T47D (cell line): ENCODE measurements around the gene GTF2H1.

Experiments
- DNase-seq, 2 experiments: peaks; one replicate each; pipeline versions ENCODE4 v3.0.0 to v3.0.0-alpha.2; 2011 to 2012; ENCODE audit warnings: low read depth in 1 of 2, low spot score in 1 of 2
- JUND ChIP-seq: IDR thresholded peaks from 2 replicates; pipeline ENCODE4 v1.6.1; 2012; ENCODE audit warnings: low read depth
- in situ Hi-C: cut with HindIII; loops from 2 replicates; pipeline ENCODE4 v1.10.0; 2016; ENCODE audit warnings: low sequenced_read_pairs, low pct_unique_long_range_greater_than_20kb

GTF2H1 gene

GRCh38 chr11:18368221-18368620 lies 45.9 kb downstream of the GTF2H1 start:
- no peak for DNase-seq
- in situ Hi-C loops, result no loop called here
- TF ChIP-seq JUND, result no peak

DNA sequence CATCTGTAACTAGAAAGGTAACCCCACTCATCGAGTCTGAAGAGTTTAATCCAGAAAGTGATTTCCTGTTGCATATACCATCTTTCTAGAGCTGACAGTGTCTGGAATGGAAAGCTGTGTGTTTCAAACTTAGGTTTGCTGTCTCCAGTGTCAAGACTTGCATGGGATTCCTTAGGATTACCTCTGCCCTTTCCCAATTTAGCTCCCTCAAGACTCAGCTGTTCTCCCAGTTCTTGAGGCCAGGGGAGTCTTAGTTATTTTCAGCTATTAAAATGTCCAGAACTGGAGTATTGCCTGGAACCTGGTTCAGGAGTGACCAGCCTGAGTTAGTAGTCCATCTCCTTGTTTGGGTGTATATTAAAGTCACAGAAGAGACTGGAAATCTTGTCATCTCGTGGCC lies 47.0 kb downstream of the GTF2H1 start:
- no peak for DNase-seq
- in situ Hi-C loops, result no loop called here
- TF ChIP-seq JUND, result no peak

DNA sequence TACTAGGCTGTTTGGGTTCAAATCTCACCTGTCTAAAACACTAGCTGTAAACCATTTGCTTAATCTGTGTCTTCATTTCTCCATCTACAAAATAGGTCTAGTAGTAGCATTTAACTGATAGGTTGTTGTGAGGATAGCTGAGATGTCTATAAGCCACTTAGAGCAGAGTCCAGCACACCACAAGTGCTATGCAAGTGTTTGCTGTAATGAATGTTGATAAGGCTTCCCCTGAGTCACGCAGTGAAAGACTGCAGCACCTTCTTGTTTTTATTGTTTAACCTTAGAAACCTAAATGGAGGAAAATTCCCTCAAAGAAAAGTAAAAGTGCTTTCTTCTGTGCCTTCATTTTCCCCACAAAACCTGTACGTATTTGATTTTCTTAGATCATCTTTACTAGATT lies 48.9 kb downstream of the GTF2H1 start:
- no peak for TF ChIP-seq JUND
- DNase-seq, result no peak
- in situ Hi-C loops, result no loop called here

DNA sequence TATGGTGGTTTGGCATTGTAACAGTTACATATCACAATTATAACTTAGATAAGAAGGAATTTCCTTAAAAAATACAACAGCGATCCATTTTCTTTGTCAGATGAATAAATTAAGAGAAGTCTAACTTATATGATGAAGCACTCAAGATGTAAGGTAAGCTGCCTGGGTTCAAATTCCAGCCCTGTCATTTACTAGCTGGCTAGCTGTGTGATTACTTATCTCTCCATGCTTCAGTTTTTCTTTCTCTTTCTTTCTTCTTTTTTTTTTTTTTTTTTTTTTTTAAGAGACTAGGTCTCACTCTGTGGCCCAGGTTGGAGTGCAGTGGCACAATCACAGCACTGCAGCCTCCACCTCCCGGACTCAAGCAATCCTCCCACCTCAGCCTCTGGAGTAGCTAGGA lies 49.8 kb downstream of the GTF2H1 start:
- no peak for TF ChIP-seq JUND
- in situ Hi-C loops, result no loop called here
- no peak for DNase-seq

DNA sequence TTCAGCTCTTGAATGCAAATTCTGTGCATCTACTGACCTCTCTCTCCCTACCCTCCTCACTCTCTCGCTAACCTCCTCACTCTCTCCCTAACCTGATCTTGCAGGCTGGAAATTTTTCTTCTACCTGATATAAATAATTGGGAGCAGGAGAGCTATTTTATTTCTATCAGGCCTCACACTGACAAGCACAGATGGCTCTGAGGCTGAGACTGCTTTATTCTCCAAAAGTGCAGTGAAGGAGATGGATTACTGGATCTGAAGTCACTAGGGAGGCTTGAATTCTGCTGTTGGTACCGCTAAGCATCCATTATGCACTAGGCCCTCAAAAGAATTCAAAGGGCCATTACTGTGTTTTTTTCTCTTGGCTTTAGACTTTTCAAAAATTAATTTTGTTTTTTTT lies 52.6 kb downstream of the GTF2H1 start:
- no peak for DNase-seq
- in situ Hi-C loops, result no loop called here
- TF ChIP-seq JUND, result no peak

DNA sequence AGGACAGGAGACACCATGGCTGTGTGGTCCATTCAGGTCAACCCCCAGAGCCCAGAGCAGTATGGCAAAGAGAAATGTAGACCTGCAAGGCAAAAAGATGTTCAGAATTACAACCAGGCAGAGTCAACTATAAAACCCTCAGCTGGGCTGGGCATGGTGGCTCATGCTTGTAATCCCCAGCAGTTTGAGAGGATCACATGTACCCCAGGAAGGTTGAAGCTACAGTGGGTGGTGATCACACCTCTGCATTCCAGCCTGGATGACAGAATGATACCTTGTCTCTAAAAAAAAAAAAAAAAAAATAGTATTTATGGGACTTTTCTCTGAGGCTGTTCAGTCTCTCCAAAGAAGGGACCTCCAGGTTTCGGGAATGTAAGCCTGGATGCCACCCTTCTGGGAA lies 53.6 kb downstream of the GTF2H1 start:
- no peak for DNase-seq
- in situ Hi-C loops, result no loop called here
- TF ChIP-seq JUND, result no peak

DNA sequence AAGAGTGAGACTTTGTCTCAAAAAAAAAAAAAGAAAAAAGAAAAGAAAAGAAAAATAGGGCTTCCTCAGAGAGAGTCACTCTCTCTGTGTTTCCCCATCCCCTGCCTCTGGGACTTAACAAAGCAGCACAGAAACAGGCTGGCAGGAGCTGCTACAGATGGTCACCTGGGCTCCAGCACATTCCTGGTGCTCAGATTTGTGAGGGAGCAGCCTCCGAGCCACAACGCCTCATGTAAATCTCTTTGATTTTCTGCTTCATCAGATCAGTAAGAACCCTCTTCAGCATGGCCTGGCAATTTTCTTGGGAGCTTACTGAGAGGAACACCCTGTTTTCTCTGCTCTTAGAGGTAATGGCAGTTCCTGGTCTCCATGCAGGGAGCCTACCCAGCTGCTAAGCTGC lies 56.8 kb downstream of the GTF2H1 start:
- no peak for DNase-seq
- in situ Hi-C loops, result no loop called here
- no peak for TF ChIP-seq JUND

DNA sequence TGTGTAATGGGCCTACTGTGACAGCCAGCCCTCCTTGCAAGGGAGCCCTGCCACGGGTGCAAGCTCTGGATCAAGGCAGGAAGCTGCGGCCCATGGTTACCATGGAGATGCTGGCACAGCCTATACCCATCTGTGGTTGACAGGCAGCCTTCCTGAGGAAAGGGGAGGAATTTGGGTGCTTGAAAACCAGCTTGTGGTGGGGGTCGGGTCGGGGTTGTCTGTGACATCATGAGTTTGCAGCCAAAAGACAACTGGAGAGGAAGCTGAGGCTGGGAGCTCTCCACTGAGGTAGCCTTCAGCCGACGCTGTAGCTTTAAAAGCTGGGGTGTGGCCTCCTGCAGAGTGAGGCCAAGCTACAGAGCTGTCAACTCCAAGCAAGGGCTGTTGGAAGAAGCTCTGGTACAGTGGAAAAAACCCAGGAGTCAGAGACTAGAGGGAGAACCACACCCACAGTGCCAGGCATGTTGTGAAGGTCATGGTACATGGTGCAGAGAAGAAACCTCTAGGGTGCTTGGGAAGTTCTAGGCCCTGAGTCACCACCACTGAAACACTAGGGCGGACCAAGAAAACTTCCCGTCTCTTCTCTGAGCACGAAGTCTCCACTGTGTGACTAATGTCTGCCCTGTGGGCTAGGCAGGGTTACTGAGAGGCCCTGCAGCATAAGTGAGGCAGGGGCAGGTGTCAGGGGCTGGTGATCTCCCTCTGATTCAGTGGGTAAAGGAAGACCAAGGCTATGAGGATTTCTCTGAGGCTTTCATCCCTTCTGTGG lies 61.2 kb downstream of the GTF2H1 start:
- DNase-seq, result peak in 1 of 2 experiments; percentile 80
- TF ChIP-seq JUND, result no peak
- in situ Hi-C loops, result no loop called here

- peak; percentile 26 to 79 for DNase-seq
- TF ChIP-seq JUND, result no peak
- in situ Hi-C loops, result no loop called here
Measured at GRCh38 chr11:18384157-18384641, 61.8 kb downstream of the GTF2H1 start.

GRCh38 chr11:18390088-18390487 lies 67.7 kb downstream of the GTF2H1 start:
- DNase-seq, result no peak
- TF ChIP-seq JUND, result no peak
- in situ Hi-C loops, result no loop called here

GRCh38 chr11:18392434-18393321 lies 70.3 kb downstream of the GTF2H1 start:
- no peak for DNase-seq
- no peak for TF ChIP-seq JUND
- in situ Hi-C loops, result no loop called here

GRCh38 chr11:18393581-18394274 lies 71.4 kb downstream of the GTF2H1 start:
- no peak for TF ChIP-seq JUND
- DNase-seq, result no peak
- in situ Hi-C loops, result no loop called here
